Thyroid gland (tissue), 4 donors: ENCODE measurements around the gene EGR1. TPM values are rescaled to one million over a fixed set of nuclear protein-coding genes. Genes with fewer than 3 reads are reported as not detected.
"Not testable (repeated sequence)": the region's sequence is repeated elsewhere in the genome, so short reads cannot be mapped to it uniquely, and the experiment has no call there.

ENCODE experiments used
- DNase-seq, 2 donors: peaks; one replicate each; pipeline ENCODE4 v3.0.0-alpha.2; 2019
- H3K27ac ChIP-seq, 3 donors: fragments of 200-600 bp; sonication (generic); 1 replicate in 2 of 3; 2 replicates in 1 of 3; pipeline ENCODE4 v1.5.1; 2016 to 2019; ENCODE audit warnings: mild to moderate bottlenecking in 1 of 3, moderate library complexity in 1 of 3
- H3K27me3 ChIP-seq: fragments of 200-600 bp; sonication (generic); one replicate; pipeline ENCODE4 v1.5.1; 2019
- H3K36me3 ChIP-seq, 2 donors: fragments of 200-600 bp; sonication (generic); one replicate each; pipeline ENCODE4 v1.5.1; 2016 to 2019
- H3K4me1 ChIP-seq, 2 donors: fragments of 200-600 bp; sonication (generic); one replicate each; pipeline ENCODE4 v1.5.1; 2017 to 2019
- H3K4me3 ChIP-seq, 3 donors: fragments of 200-600 bp; sonication (generic); replicated peaks in 1 of 3; 1 replicate in 2 of 3; 2 replicates in 1 of 3; pipeline ENCODE4 v1.5.1; 2016; ENCODE audit warnings: mild to moderate bottlenecking in 1 of 3
- H3K9me3 ChIP-seq: fragments of 200-600 bp; sonication (generic); one replicate; pipeline ENCODE4 v1.5.1; 2017
- CTCF ChIP-seq, 6 experiments: fragments of 200-600 bp in 3 of 6; fragments of 450-650 bp in 3 of 6; sonication (generic) in 3 of 6; IDR thresholded peaks; one replicate each; pipeline ENCODE4 v1.5.1; 2016 to 2019; ENCODE audit warnings: antibody characterized with exemption in 6 of 6, mild to moderate bottlenecking in 2 of 6, inconsistent platforms in 1 of 6, moderate library complexity in 1 of 6
- POLR2A ChIP-seq, 2 donors: fragments of 450-650 bp; IDR thresholded peaks; one replicate each; pipeline ENCODE4 v1.6.1; 2017; ENCODE audit warnings: antibody characterized with exemption in 2 of 2, mild to moderate bottlenecking in 2 of 2, moderate library complexity in 1 of 2
- WGBS, 2 donors: methylation state at CpG; one replicate each; pipeline ENCODE4 v1.1.5; 2017; 5-methylcytosine and 5-hydroxymethylcytosine counted together
- intact Hi-C: fragments of 100-400 bp; cut with DNase I; formaldehyde crosslinking; loops from one replicate; pipeline ENCODE4 v1.15.1; 2023
- total RNA-seq, 4 donors: library from RNA; depleted of rRNA; stranded (reverse); fragments of >200 nt; gene quantifications; one replicate each; pipeline ENCODE4 v1.2.3, GENCODE V29; 2016

The EGR1 gene
- total RNA-seq, 4 donors from 2014 or later: 5.1 to 72.3 (median 15.3) TPM

GRCh38 chr5:138472353-138472752 is 7.1 kb downstream of the EGR1 start:
- WGBS, 2 donors: 26 to 36% methylated on average over 6 of the region's 6 CpGs
- H3K4me1 ChIP-seq: peaks cover 5 to 23% of the 10 kb centered on the region in 2 donors
- peaks cover 0 to 6% of the 10 kb centered on the region in 2 donors for H3K36me3 ChIP-seq
- TF ChIP-seq CTCF (IDR thresholded peaks at IDR 0.05): no peak
- no peak for TF ChIP-seq POLR2A (IDR thresholded peaks at IDR 0.05)
- intact Hi-C loops: no loop called here
- H3K4me3 ChIP-seq: no peak overlapping the region
- H3K9me3 ChIP-seq: no peaks in the 10 kb centered on the region
- peak; percentile 75 to 76 for DNase-seq
- no peaks in the 10 kb centered on the region for H3K27me3 ChIP-seq
- peak overlapping the region; percentile 43 to 66 (median 64) for H3K27ac ChIP-seq

GRCh38 chr5:138473151-138473550 is 7.9 kb downstream of the EGR1 start:
- Histone ChIP-seq H3K27ac (peak overlapping the region in 2 of 3 donors; percentile 41 to 64), H3K4me1 (peaks cover 5 to 15% of the 10 kb centered on the region in 2 donors)
- DNase-seq: peak; percentile 54 to 55
- H3K27me3 ChIP-seq, H3K9me3 ChIP-seq, intact Hi-C loops, H3K36me3 ChIP-seq, H3K4me3 ChIP-seq: not testable (repeated sequence)
- 44 to 48% methylated on average over 5 of the region's 5 CpGs for WGBS, 2 donors

GRCh38 chr5:138476918-138477317 is 11.6 kb downstream of the EGR1 start:
- Histone ChIP-seq H3K4me3 (no peak overlapping the region), H3K4me1 (peaks cover 5 to 11% of the 10 kb centered on the region in 2 donors)
- intact Hi-C loops: no loop called here

GRCh38 chr5:138482638-138483037 is 17.4 kb downstream of the EGR1 start:
- no peaks in the 10 kb centered on the region for H3K36me3 ChIP-seq

More at GRCh38 chr5:138476918-138477317, 11.6 kb downstream of the EGR1 start:
- TF ChIP-seq POLR2A (IDR thresholded peaks at IDR 0.05) (no peak), CTCF (IDR thresholded peaks at IDR 0.05) (no peak)
- Histone ChIP-seq H3K27me3 (no peaks in the 10 kb centered on the region), H3K27ac (no peak overlapping the region), H3K36me3 (no peaks in the 10 kb centered on the region), H3K9me3 (no peaks in the 10 kb centered on the region)
- 93 to 95% methylated on average over 7 of the region's 7 CpGs for WGBS, 2 donors
- no peak for DNase-seq

GRCh38 chr5:138488481-138488945 is 23.2 kb downstream of the EGR1 start:
- intact Hi-C loops: no loop called here
- no peaks in the 10 kb centered on the region for H3K27me3 ChIP-seq
- no peak for DNase-seq
- TF ChIP-seq CTCF (IDR thresholded peaks at IDR 0.05) (no peak), POLR2A (IDR thresholded peaks at IDR 0.05) (no peak)
- 82 to 85% methylated on average over 4 to 5 of the region's 5 CpGs for WGBS, 2 donors
- H3K27ac ChIP-seq: no peak overlapping the region
- no peaks in the 10 kb centered on the region for H3K9me3 ChIP-seq
- peaks cover 9 to 22% of the 10 kb centered on the region in 2 donors for H3K4me1 ChIP-seq
- no peak overlapping the region for H3K4me3 ChIP-seq
- no peaks in the 10 kb centered on the region for H3K36me3 ChIP-seq

More at GRCh38 chr5:138482638-138483037, 17.4 kb downstream of the EGR1 start:
- H3K27ac ChIP-seq: no peak overlapping the region
- 62 to 66% methylated on average over 4 of the region's 4 CpGs for WGBS, 2 donors
- no peak for TF ChIP-seq POLR2A (IDR thresholded peaks at IDR 0.05)
- TF ChIP-seq CTCF (IDR thresholded peaks at IDR 0.05): no peak
- H3K27me3 ChIP-seq: no peaks in the 10 kb centered on the region
- intact Hi-C loops: no loop called here
- no peak for DNase-seq
- H3K9me3 ChIP-seq: no peaks in the 10 kb centered on the region
- H3K4me3 ChIP-seq: no peak overlapping the region
- H3K4me1 ChIP-seq: peaks cover 0 to 5% of the 10 kb centered on the region in 2 donors
